GM19455 (cell line): Measurements from ENCODE around the gene GXYLT1.
A peak's percentile ranks its signal among the peaks of the same experiment; 100 is the strongest.
"Not testable (repeated sequence)": the region's sequence is repeated elsewhere in the genome, so short reads cannot be mapped to it uniquely, and the experiment has no call there.

ENCODE experiments used
- ATAC-seq: cut with Tn5 transposase; IDR thresholded peaks from one replicate; pipeline ENCODE4 v1.9.1; 2021; ENCODE audit not compliant: unreplicated experiment

The GXYLT1 gene

DNA sequence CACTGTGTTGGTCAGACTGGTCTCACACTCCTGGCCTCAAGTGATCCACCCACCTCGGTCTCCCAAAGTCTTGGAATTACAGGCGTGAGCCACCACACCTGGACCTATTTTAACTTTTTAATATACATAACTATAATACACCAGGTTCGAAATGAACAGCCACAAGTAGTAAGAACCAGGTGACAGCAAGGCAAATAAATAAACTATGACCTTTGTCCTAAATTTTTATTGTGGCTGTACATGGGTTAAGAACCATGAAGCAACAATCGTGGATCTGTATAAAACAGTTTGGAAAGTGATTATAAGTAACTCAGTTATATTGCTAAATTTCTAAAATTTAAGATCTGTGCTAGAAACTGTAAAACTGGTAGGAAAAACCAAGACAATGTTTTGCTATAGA, 41.5 kb downstream of the GXYLT1 start:
- ATAC-seq: no peak

DNA sequence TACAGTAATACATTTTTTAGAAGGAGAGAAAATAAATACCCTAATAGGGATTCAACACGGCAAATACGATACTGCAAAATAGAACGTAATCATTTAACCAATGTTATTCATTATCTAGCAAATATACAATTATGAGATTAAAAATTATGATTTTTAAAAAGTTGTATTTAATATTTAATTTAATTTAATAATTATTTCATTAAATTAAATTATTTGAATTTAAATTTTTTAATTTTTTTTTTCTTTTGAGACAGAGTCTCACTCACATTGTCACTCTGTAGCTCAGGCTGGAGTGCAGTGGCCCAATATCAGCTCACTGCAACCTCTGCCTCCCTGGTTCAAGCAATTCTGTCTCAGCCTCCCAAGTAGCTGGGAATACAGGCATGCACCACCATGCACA, 42.0 kb downstream of the GXYLT1 start:
- no peak for ATAC-seq

DNA sequence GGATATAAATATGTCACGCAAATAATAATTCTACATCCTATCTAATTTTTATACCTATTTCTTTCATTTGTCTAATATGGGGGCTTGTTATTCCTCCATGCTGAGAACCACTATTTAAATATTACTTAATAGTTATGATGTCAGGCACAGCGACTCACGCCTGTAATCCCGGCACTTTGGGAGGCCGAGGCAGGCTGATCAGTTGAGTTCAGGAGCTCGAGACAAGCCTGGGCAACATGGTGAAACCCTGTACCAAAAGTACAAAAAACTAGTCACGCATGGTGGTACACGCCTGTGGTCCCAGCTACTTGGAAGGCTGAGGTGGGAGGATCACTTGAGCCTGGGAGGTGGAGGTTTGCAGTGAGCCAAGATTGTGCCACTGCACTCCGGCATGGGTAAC, 45.2 kb downstream of the GXYLT1 start:
- no peak for ATAC-seq

DNA sequence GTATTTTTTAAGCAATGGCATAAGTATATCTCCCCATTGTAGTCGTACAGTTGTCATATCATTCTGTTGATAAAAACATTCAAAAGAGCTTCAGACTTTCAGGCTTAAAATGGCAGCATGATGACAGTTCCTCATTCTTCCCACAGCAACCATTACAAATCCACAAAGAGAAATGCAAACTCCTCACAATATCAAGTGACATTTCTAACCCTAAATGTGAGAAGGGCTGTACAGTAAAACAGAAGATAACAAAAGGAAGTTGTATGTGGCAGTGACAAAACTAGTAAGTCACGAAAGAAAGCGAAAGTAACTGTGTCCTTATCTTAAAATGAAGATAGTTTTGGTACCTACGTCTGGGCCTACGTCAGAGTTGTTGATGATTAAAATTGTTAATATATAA, 46.7 kb downstream of the GXYLT1 start:
- peak; percentile 91 for ATAC-seq

DNA sequence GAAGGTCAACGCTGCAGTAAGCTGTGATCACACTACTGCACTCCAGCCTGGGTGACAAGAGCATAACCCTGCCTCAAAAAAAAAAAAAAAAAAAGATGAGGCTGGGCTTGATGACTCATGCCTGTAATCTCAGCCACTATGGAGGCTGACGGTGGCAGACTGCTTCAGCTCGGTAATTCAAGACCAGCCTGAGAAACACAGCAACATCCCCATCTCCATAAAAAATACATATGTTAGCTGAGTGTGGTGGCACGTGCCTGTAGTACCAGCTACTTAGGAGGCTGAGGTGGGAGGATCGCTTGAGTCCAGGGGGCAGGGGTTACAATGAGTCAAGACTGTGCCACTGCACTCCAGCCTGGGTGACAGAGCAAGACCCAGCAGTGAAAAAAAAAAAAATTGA, 50.4 kb downstream of the GXYLT1 start:
- no peak for ATAC-seq

DNA sequence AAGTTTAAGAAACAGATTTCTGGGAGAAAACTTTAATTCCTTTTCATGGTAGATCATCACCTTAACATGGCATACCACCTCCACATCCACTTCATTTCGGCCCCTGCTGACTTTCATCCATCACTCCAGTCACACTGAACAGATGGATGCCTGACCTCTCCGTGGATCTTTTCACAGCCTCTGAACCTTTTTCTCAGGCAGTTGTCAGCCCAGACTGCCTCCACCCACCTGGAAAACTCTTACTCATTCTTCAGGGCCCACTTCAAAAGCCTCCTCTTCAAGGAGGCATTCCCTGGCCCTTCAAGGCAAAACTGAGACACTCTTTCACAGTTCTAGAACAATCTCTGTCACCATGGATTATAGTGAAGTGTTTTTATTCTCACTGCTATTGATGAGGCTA, 52.9 kb downstream of the GXYLT1 start:
- ATAC-seq: no peak

DNA sequence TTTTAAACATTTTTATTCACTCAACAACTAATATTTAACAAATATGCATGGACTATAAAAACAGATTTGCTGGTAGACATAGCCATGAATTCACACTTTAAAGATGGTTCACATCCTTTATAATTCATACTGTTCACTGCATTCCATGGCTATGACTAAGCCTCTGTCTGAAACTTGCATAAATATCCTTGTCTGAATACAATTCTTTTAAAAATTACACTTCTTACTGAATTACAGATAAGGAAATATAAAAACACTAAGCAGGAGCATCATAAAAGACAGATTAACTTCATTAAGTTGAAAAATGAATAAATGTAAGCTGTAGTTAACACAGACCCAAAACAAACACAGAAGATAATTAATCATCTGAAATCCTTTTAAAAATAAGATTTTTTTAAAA, 53.8 kb downstream of the GXYLT1 start:
- ATAC-seq: no peak

DNA sequence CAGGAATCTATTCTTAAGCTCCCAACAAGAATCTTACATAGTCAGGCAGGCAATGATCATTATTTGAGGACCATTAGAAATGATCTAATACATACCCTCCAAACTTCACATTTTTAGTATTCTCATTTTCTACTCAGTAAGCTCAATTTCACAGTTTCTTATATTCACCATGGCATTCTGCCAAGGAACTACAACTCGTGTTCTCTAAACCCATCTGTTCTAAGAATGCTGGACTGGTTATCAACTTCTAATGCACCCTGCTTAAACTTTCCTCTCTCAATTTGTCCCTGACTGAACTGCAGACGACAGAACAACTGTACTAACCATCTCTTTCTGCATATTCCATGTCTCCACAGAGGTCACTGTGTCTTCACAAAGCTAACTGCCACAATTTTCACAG, 58.6 kb downstream of the GXYLT1 start:
- no peak for ATAC-seq

DNA sequence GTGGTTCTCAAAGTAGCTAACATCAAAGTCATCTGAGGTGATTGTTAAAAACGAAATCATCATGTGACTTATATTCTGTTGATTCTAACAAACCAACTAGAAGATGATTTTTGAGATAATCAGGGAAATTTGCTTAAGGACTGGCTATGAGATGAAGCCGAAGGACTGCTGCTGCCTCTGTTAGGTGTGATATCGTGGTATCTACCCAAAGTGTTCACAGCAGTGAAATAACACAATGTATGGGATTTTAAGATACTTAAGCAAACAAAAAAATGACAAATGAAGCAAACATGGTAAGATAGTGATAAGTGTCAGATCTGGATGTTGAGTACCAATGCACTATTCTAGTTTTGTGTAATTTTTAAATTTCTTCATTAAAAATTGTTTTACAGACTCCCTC, 59.1 kb downstream of the GXYLT1 start:
- ATAC-seq: no peak

DNA sequence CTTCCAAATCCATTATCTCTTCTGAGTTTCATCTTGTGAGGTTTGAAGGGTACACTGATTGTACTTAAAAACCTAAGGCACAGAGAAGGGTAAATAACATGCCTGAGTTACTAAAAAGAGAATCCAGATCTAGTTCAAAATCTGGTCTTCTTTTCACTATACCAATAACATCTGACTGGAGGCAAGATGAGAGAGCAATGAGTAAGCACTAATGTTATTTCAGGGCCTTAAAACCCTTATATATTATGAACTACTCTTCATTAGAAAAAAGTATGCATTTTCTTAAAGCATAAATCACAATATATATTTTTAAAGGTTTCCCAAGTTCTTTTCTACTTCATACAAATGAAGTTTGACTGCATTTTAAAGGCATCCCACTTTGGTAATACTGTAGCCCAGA, 60.2 kb downstream of the GXYLT1 start:
- ATAC-seq: no peak

DNA sequence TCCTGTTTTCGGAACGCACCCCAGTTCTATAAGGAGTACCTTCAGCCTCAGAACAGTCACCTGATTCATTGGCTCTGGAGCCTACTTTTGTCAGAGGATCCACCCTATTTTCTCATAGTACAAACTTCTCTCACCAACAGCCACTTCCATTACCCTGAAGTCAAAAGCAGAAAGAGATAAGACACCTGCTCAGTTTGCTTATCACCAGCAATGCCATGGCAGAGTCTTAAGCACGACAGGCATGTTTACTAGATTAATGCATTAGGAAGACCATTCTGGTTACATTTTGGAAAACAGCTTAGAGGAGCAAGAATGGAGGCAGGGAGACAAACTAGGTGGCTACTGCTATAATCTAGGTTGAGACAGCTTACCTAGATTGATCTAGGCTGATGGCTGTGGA, 67.7 kb downstream of the GXYLT1 start:
- no peak for ATAC-seq

DNA sequence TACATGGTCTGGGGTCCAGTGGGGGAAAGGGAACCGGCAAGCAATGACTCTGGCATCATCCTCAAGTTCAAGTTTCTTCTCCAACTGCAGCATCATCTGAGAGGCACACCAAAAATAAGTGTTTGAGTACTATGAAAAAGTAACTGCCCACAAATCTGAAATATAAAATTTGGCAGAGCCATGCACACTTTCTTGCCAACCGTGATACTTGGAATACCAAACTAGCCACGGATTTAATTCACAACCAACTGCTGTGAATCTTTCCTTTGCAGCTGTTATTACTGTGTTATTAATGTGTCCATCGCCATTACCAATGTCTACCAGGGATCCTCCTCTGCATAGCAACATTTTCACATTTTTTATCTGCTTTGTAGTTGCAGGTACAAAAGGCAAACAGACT, 74.6 kb downstream of the GXYLT1 start:
- no peak for ATAC-seq

DNA sequence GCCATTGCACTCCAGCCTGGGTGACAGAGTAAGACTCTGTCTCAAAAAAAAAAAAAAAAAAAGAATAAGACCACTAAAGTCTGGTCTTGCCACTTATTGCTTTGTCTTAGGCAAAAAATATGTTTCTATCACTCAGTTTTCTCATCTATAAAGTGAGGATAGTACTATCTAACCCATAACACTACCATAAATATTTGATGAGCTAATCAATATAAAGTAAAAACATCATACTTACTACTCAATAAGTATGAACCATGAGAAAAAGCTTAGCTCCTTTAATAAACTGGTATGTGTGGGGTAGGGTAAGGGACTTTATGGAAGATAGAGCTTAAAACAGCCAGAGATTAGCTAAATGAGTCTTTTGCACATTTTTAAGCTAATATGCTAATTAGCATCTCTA, 85.5 kb downstream of the GXYLT1 start:
- ATAC-seq: no peak

DNA sequence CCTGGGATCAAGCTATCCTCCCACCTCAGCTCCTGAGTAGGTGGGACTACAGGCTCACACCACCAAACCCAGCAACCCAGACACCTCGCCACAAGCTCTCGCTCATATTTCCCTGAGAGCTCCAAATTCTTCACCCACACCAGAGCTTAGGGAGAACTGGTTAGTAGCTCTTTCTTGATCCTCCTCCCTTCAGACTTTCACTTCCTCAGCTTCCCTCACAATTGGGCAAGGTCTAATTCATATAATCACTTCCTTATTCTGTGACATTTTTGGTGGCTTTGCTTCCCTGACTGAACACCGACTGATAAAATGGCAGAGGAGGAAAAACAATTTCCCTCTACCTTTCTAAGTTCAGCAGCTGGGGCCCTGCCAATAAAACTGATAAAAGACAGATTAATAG, 88.5 kb downstream of the GXYLT1 start:
- ATAC-seq: peak; percentile 73

DNA sequence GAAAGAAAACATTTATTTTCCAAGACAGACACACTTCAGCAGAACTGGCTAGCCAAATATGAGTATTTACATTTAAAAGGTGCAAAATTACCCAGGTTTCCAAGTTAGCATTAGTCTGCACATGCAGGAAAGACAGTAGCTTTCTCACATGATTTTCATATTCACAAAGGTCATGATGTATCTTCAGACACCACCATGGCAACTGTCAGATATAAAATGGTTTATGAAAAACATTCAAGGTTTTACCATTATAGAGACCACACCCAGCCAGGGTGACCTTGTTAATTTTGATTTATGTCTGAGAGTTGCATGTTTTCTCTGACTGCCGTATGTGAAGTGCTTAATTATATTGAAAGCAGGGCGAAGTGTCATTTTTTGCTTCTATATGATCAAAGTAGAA, 91.2 kb downstream of the GXYLT1 start:
- ATAC-seq: no peak

DNA sequence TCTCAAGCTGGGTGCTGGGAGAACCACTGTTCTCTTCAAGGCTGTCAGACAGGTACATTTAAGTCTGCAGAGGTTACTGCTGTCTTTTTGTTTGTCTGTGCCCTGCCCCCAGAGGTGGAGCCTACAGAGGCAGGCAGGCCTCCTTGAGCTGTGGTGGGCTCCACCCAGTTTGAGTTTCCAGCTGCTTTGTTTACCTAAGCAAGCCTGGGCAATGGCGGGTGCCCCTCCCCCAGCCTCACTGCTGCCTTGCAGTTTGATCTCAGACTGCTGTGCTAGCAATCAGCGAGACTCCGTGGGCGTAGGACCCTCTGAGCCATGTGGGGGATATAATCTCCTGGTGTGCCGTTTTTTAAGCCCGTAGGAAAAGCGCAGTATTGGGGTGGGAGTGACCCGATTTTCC, 95.7 kb downstream of the GXYLT1 start:
- not testable (repeated sequence) for ATAC-seq

DNA sequence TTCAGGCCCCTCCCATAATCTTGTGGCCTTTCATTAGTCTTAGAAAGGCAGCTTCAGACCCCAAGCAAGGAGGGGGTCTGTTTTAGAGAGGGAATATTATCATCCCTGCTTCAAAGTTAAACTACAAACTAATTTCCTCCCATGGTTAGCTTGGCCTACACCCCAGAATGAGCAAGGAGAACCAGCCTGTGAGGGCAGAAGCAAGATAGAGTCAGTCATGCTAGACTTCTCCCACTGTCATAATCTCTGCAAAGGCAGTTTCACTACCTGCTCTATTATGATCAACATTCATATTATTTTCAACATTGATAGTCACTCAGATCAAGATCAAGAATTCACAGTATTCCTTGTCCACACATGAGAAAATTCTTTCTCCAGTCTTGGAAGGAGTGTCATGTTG, 105.1 kb downstream of the GXYLT1 start:
- ATAC-seq: no peak

DNA sequence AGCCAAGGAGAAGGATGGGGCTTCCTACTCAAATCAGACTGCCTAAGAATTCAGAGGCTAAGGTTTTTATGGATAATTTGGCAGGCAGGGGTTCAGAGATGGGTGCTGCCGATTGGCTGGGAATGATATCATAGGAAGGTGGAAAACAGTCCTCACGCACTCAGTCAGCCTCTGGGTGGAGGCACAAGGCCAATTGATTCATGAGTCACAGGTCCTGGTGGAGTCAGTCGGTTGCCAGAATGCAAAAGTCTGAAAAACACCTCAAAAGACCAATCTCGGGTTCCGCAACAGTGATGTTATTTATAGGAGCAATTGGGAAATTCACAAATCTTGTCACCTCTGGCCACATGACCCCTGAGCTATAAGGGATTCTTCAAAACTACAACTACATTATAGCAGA, 105.5 kb downstream of the GXYLT1 start:
- ATAC-seq: no peak

DNA sequence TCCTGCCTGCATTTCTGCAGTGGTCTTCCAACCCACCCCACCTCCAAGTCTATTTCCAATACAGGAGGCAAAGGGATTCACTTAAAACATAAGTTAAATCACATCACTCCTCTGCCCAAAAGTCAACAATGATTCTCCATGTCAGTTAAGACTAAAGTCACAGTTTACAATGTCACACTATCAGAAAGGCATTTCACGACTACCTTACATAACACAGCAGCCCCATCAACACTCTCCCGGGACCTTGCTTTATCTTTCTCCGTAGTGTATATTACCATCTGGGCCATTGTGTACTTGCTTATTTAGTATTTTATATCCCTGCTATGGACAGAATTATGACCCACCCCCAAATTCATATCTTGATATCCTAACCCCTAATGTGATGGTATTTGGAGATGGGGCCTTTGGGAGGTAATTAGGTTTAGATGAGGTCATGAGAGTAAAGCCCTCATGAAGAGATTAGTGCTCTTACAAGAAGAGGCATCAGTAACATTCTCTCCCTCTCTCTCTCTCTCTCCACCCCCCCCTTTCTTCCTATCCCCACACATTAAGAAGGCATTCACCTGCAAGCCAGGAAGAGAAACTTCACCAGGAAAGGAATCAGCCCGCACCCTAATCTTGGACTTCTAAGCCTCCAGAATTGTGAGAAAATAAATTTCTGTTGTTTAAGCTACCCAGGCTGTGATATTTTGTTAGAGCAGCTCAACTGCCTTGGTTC, 112.7 kb downstream of the GXYLT1 start:
- ATAC-seq: no peak
